ENCODE data around the gene KCNK15.

- no peak for TF ChIP-seq CTCF (IDR thresholded peaks at IDR 0.05)
- TF ChIP-seq POLR2A (IDR thresholded peaks at IDR 0.05) = no peak
These were observed 5.7 kb upstream of the KCNK15 start for GRCh38 chr20:44739942-44740341.
